ENCODE data around the gene ECT2L. TPM values are rescaled to one million over a fixed set of nuclear protein-coding genes. Genes with fewer than 3 reads are reported as not detected.

Gene ECT2L
- polyA plus RNA-seq, 3 donors: not detected

- Mint-ChIP-seq H3K9me3 (peaks cover 0 to 10% (median 0%) of the 10 kb centered on the region in 7 donors), H3K27ac (no peak overlapping the region), H3K36me3 (peaks cover 0 to 3% of the 10 kb centered on the region in 2 donors), H3K4me3 (no peak overlapping the region), H3K27me3 (ENCODE audit: low read depth in 3 of 3) (peaks cover 0 to 1% (median 0%) of the 10 kb centered on the region in 3 donors), H3K4me1 (no peaks in the 10 kb centered on the region)
- H3K4me2 ChIP-seq (replicated peaks; ENCODE audit: extremely low read depth, low read length, poor library complexity, severe bottlenecking): no peak overlapping the region
- H2AFZ ChIP-seq (ENCODE audit: insufficient read depth, low read depth, low read length, poor library complexity, severe bottlenecking): no peak overlapping the region
- DNase-seq: no peak
- no peaks in the 10 kb centered on the region for H4K20me1 ChIP-seq (ENCODE audit: insufficient read depth, low read length)
- no peaks in the 10 kb centered on the region for H3K9me3 ChIP-seq (replicated peaks in 1 of 2; ENCODE audit: control insufficient read depth in 1 of 2, insufficient read depth in 1 of 2, low read length in 2 of 2)
- TF ChIP-seq CTCF (IDR thresholded peaks at IDR 0.05): no peak
- no CpG with 5 or more reads among the region's 3 CpGs for WGBS (ENCODE audit: insufficient coverage)
- intact Hi-C loops (cut with micrococcal nuclease): no loop called here
- H3K4me3 ChIP-seq (replicated peaks in 1 of 3; ENCODE audit: low read depth in 2 of 3, low read length in 3 of 3): no peak overlapping the region
- no peaks in the 10 kb centered on the region for H3K27me3 ChIP-seq (ENCODE audit: control insufficient read depth in 2 of 2, insufficient read depth in 2 of 2, low read length in 2 of 2)
- no peak overlapping the region for H3K9ac ChIP-seq (ENCODE audit: insufficient read depth, low read length, poor library complexity, severe bottlenecking)
- no peaks in the 10 kb centered on the region for H3K36me3 ChIP-seq (replicated peaks in 1 of 2; ENCODE audit: control insufficient read depth in 1 of 2, insufficient read depth in 2 of 2, low read length in 2 of 2)
- no peak overlapping the region for H3K27ac ChIP-seq (ENCODE audit: low read depth in 1 of 2, low read length in 2 of 2)
- no peaks in the 10 kb centered on the region for H3K4me1 ChIP-seq (ENCODE audit: control insufficient read depth in 1 of 2, insufficient read depth in 2 of 2, low read length in 2 of 2)
- no peaks in the 10 kb centered on the region for H3K79me2 ChIP-seq (ENCODE audit: insufficient read depth, low read length)
Observed at GRCh38 chr6:138891255-138891986, 95.5 kb downstream of the ECT2L start.

- H3K27me3 ChIP-seq (ENCODE audit: control insufficient read depth in 2 of 2, insufficient read depth in 2 of 2, low read length in 2 of 2): no peaks in the 10 kb centered on the region
- no peaks in the 10 kb centered on the region for H3K4me1 Mint-ChIP-seq
- no peak overlapping the region for H3K9ac ChIP-seq (ENCODE audit: insufficient read depth, low read length, poor library complexity, severe bottlenecking)
- peaks cover 0 to 3% (median 0%) of the 10 kb centered on the region in 3 donors for H3K27me3 Mint-ChIP-seq (ENCODE audit: low read depth in 3 of 3)
- H3K9me3 ChIP-seq (replicated peaks in 1 of 2; ENCODE audit: control insufficient read depth in 1 of 2, insufficient read depth in 1 of 2, low read length in 2 of 2): no peaks in the 10 kb centered on the region
- no peak overlapping the region for H3K27ac ChIP-seq (ENCODE audit: low read depth in 1 of 2, low read length in 2 of 2)
- H3K4me3 Mint-ChIP-seq: no peak overlapping the region
- no peak overlapping the region for H3K4me2 ChIP-seq (replicated peaks; ENCODE audit: extremely low read depth, low read length, poor library complexity, severe bottlenecking)
- DNase-seq: no peak
- H3K79me2 ChIP-seq (ENCODE audit: insufficient read depth, low read length): no peaks in the 10 kb centered on the region
- no peak for TF ChIP-seq CTCF (IDR thresholded peaks at IDR 0.05)
- intact Hi-C loops (cut with micrococcal nuclease): no loop called here
- peaks cover 2 to 27% of the 10 kb centered on the region in 2 donors for H3K36me3 ChIP-seq (replicated peaks in 1 of 2; ENCODE audit: control insufficient read depth in 1 of 2, insufficient read depth in 2 of 2, low read length in 2 of 2)
- no peaks in the 10 kb centered on the region for H3K4me1 ChIP-seq (ENCODE audit: control insufficient read depth in 1 of 2, insufficient read depth in 2 of 2, low read length in 2 of 2)
- no peak overlapping the region for H3K27ac Mint-ChIP-seq
- H2AFZ ChIP-seq (ENCODE audit: insufficient read depth, low read depth, low read length, poor library complexity, severe bottlenecking): no peak overlapping the region
- 92% methylated on average over 5 of the region's 8 CpGs for WGBS (ENCODE audit: insufficient coverage)
- no peak overlapping the region for H3K4me3 ChIP-seq (replicated peaks in 1 of 3; ENCODE audit: low read depth in 2 of 3, low read length in 3 of 3)
- H4K20me1 ChIP-seq (ENCODE audit: insufficient read depth, low read length): no peaks in the 10 kb centered on the region
- peaks cover 23 to 29% of the 10 kb centered on the region in 2 donors for H3K36me3 Mint-ChIP-seq
- H3K9me3 Mint-ChIP-seq: peaks cover 0 to 4% (median 0%) of the 10 kb centered on the region in 7 donors
Observed at GRCh38 chr6:138896104-138896756, 100.3 kb downstream of the ECT2L start.
